Endodermal cell (in vitro differentiated cells): ENCODE measurements around the gene NHEJ1. TPM values are rescaled to one million over a fixed set of nuclear protein-coding genes. Genes with fewer than 3 reads are reported as not detected.
A peak's percentile ranks its signal among the peaks of the same experiment; 100 is the strongest.

Source experiments
- DNase-seq: peaks from one replicate; pipeline ENCODE4 v3.0.0-alpha.2; 2017
- H3K27ac ChIP-seq: 2 replicates; pipeline ENCODE4 v1.5.1; 2013; ENCODE audit warnings: mild to moderate bottlenecking, low read depth, low read length, moderate library complexity
- H3K27me3 ChIP-seq: 2 replicates; pipeline ENCODE4 v1.6.1; 2013; ENCODE audit warnings: mild to moderate bottlenecking, low read length, moderate library complexity; ENCODE audit not compliant: insufficient read depth, control insufficient read depth, poor library complexity, severe bottlenecking
- H3K36me3 ChIP-seq: 2 replicates; pipeline ENCODE4 v1.7.0; 2013; ENCODE audit warnings: mild to moderate bottlenecking, low read length, moderate library complexity; ENCODE audit not compliant: control insufficient read depth, insufficient read depth
- H3K4me1 ChIP-seq: one replicate; pipeline ENCODE4 v1.7.0; 2013; ENCODE audit warnings: low read length; ENCODE audit not compliant: control insufficient read depth, insufficient read depth
- H3K4me3 ChIP-seq: 2 replicates; pipeline ENCODE4 v1.5.1; 2013; ENCODE audit warnings: mild to moderate bottlenecking, low read length, moderate library complexity
- H3K9ac ChIP-seq: 2 replicates; pipeline ENCODE4 v1.6.1; 2013; ENCODE audit warnings: mild to moderate bottlenecking, low read length, moderate library complexity; ENCODE audit not compliant: poor library complexity, severe bottlenecking; ENCODE audit errors: extremely low read depth
- H3K9me3 ChIP-seq: 2 replicates; pipeline ENCODE4 v1.6.1; 2013; ENCODE audit warnings: mild to moderate bottlenecking, low read length, moderate library complexity; ENCODE audit not compliant: control insufficient read depth
- H3K27ac Mint-ChIP-seq: 2 replicates; pipeline ENCODE4 v1.8.0; 2020; ENCODE audit warnings: mixed read lengths
- H3K27me3 Mint-ChIP-seq: 2 replicates; pipeline ENCODE4 v1.8.0; 2021; ENCODE audit warnings: mild to moderate bottlenecking, mixed read lengths; ENCODE audit not compliant: insufficient read depth
- H3K36me3 Mint-ChIP-seq: 2 replicates; pipeline ENCODE4 v1.8.0; 2020; ENCODE audit warnings: low read depth, mixed read lengths
- H3K4me1 Mint-ChIP-seq: 2 replicates; pipeline ENCODE4 v1.8.0; 2020; ENCODE audit warnings: mixed read lengths
- H3K4me3 Mint-ChIP-seq: 2 replicates; pipeline ENCODE4 v1.8.0; 2020; ENCODE audit warnings: mild to moderate bottlenecking, moderate library complexity, mixed read lengths
- H3K9me3 Mint-ChIP-seq: 2 replicates; pipeline ENCODE4 v1.8.0; 2020; ENCODE audit warnings: mild to moderate bottlenecking, mixed read lengths
- WGBS, 2 experiments: methylation state at CpG; one replicate each; pipeline versions ENCODE4 v1.1.5 to v1.1.7; 2013; ENCODE audit warnings: missing lambda C conversion rate in 2 of 2, mixed read lengths in 1 of 2; ENCODE audit not compliant: insufficient coverage in 1 of 2, insufficient read length in 1 of 2; 5-methylcytosine and 5-hydroxymethylcytosine counted together
- total RNA-seq, 2 donors: library from RNA; stranded (reverse); fragmentation: NEBNext Ultra II Directional in 1 of 2; extraction: Animal tissue kit (Norgen Biotek cat#: 25700) in 1 of 2; gene quantifications; 2 replicates in 1 of 2; 3 replicates in 1 of 2; pipeline ENCODE4 v1.2.1, GENCODE V29; 2021
- TF ChIP-seq, protein P1 (sequence below): fragments of 200-600 bp; sonication (generic); conservative IDR thresholded peaks from 2 replicates; pipeline ENCODE4 v1.5.0; 2021; ENCODE audit warnings: antibody characterized with exemption, mild to moderate bottlenecking

NHEJ1 gene
- total RNA-seq, 2 donors from 2014 or later: 16.2 to 27.4 TPM

DNA sequence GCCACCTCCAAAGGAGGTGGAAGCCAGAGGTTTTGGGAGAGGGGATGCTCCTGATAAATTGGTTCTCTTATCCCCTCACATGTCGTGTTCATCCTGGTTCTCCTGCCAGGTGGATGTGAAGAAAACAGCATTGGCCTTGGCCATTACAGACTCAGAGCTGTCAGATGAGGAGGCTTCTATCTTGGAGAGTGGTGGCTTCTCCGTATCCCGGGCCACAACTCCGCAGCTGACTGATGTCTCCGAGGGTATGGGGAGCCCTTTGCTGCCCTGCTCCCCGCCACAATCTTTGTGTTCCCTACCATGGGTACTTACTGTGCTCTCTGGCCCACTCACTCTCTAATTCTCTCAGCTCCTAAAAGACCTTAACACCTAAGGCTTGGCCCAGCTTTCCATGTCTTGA, 20.9 kb upstream of the NHEJ1 start:
- Histone ChIP-seq H3K9me3 (no peaks in the 10 kb centered on the region), H3K9ac (no peak overlapping the region), H3K4me3 (no peak overlapping the region), H3K27me3 (no peaks in the 10 kb centered on the region), H3K4me1 (no peaks in the 10 kb centered on the region), H3K36me3 (peaks cover 48% of the 10 kb centered on the region), H3K27ac (no peak overlapping the region)
- no peak overlapping the region for H3K4me3 Mint-ChIP-seq
- DNase-seq: no peak
- no peak overlapping the region for H3K27ac Mint-ChIP-seq
- H3K4me1 Mint-ChIP-seq: peaks cover 12% of the 10 kb centered on the region
- H3K9me3 Mint-ChIP-seq: no peaks in the 10 kb centered on the region
- WGBS, 2 experiments: 88 to 96% methylated on average over 6 of the region's 6 CpGs
- TF ChIP-seq, protein P1, sequence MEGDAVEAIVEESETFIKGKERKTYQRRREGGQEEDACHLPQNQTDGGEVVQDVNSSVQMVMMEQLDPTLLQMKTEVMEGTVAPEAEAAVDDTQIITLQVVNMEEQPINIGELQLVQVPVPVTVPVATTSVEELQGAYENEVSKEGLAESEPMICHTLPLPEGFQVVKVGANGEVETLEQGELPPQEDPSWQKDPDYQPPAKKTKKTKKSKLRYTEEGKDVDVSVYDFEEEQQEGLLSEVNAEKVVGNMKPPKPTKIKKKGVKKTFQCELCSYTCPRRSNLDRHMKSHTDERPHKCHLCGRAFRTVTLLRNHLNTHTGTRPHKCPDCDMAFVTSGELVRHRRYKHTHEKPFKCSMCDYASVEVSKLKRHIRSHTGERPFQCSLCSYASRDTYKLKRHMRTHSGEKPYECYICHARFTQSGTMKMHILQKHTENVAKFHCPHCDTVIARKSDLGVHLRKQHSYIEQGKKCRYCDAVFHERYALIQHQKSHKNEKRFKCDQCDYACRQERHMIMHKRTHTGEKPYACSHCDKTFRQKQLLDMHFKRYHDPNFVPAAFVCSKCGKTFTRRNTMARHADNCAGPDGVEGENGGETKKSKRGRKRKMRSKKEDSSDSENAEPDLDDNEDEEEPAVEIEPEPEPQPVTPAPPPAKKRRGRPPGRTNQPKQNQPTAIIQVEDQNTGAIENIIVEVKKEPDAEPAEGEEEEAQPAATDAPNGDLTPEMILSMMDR: no peak
- H3K36me3 Mint-ChIP-seq: peaks cover 32% of the 10 kb centered on the region
- H3K27me3 Mint-ChIP-seq: no peaks in the 10 kb centered on the region

GRCh38 chr2:219180961-219181360, 20.3 kb upstream of the NHEJ1 start:
- no peaks in the 10 kb centered on the region for H3K9me3 Mint-ChIP-seq
- 94 to 96% methylated on average over 4 to 5 of the region's 5 CpGs for WGBS, 2 experiments
- no peaks in the 10 kb centered on the region for H3K4me1 ChIP-seq
- peaks cover 32% of the 10 kb centered on the region for H3K36me3 Mint-ChIP-seq
- no peaks in the 10 kb centered on the region for H3K27me3 Mint-ChIP-seq
- TF ChIP-seq, protein P1: no peak
- no peaks in the 10 kb centered on the region for H3K9me3 ChIP-seq
- no peak overlapping the region for H3K9ac ChIP-seq
- peaks cover 13% of the 10 kb centered on the region for H3K4me1 Mint-ChIP-seq
- H3K27ac ChIP-seq: no peak overlapping the region
- no peak overlapping the region for H3K27ac Mint-ChIP-seq
- H3K4me3 ChIP-seq: no peak overlapping the region
- DNase-seq: no peak
- H3K36me3 ChIP-seq: peaks cover 48% of the 10 kb centered on the region
- H3K4me3 Mint-ChIP-seq: no peak overlapping the region
- no peaks in the 10 kb centered on the region for H3K27me3 ChIP-seq

DNA sequence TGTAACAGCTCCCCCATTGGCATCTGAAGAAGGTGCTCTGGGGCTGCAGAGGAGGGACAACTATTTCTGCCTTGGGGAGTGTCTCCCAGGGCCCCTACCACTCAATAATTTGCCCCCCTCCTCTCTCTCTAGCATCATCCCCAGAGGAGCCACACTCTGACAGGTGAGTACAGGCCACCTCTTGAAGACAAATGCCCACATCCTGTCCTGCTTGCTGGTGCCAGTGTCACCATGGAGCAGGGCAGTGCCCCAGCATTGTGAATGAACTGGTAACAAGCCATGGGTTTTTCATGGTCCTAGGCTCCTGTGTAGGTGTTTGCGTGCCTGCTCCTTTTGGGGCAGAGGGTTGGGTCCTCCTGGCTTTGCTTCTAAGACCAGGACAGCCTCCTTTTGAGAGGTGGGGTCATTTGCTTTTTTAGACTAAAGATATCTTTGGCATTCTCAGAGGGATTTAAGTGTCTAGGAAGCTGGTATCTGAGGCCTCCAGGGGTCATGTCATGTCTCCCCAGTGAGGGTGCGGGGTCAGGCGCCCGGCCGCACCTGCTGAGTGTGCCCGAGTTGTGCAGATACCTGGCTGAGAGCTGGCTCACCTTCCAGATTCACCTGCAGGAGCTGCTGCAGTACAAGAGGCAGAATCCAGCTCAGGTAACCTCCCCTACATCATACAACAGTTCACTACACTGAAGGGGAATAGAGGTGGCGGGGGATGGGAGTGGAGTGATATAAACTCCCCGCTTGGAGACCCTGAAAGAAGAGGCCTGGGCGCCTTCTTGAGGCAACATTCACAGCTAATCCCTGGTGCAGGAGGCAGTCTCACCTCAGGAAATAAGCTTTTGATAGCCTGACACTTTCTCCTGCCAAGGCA, 19.2 kb upstream of the NHEJ1 start:
- no peak overlapping the region for H3K27ac ChIP-seq
- H3K27me3 ChIP-seq: no peaks in the 10 kb centered on the region
- H3K4me1 ChIP-seq: no peaks in the 10 kb centered on the region
- no peaks in the 10 kb centered on the region for H3K9me3 ChIP-seq
- DNase-seq: no peak
- peak overlapping the region; percentile 96 for H3K4me3 ChIP-seq
- Mint-ChIP-seq H3K36me3 (peaks cover 29% of the 10 kb centered on the region), H3K9me3 (no peaks in the 10 kb centered on the region), H3K27ac (no peak overlapping the region), H3K27me3 (no peaks in the 10 kb centered on the region), H3K4me1 (peaks cover 19% of the 10 kb centered on the region), H3K4me3 (peak overlapping the region; percentile 76)
- 97 to 99% methylated on average over 8 to 9 of the region's 9 CpGs for WGBS, 2 experiments
- peaks cover 50% of the 10 kb centered on the region for H3K36me3 ChIP-seq
- no peak overlapping the region for H3K9ac ChIP-seq
- TF ChIP-seq, protein P1: no peak
